RPMI8226 (cell line): ENCODE measurements around the gene TMEM218.
"Not testable (repeated sequence)": the region's sequence is repeated elsewhere in the genome, so short reads cannot be mapped to it uniquely, and the experiment has no call there.

Experiments
- DNase-seq: peaks from one replicate; pipeline ENCODE4 v3.0.0-alpha.2; 2015

Gene TMEM218

GRCh38 chr11:125128450-125128849 is 17.0 kb upstream of the TMEM218 start:
- DNase-seq = no peak

- DNase-seq = no peak
These were observed 13.2 kb upstream of the TMEM218 start for GRCh38 chr11:125124618-125124992.

- peak; percentile 65 for DNase-seq
These were observed 12.7 kb upstream of the TMEM218 start for GRCh38 chr11:125123947-125124617.

GRCh38 chr11:125123194-125123946 is 11.9 kb upstream of the TMEM218 start:
- no peak for DNase-seq

- DNase-seq = no peak
These were observed 6.0 kb upstream of the TMEM218 start for GRCh38 chr11:125117429-125117828.

- peak; percentile 40 for DNase-seq
These were observed 3.1 kb upstream of the TMEM218 start for GRCh38 chr11:125114518-125114917.

GRCh38 chr11:125112208-125112604 is 780 bp upstream of the TMEM218 start:
- no peak for DNase-seq

GRCh38 chr11:125111001-125111342 is 454 bp downstream of the TMEM218 start:
- DNase-seq = no peak

GRCh38 chr11:125110506-125110905 is 920 bp downstream of the TMEM218 start:
- DNase-seq = no peak

GRCh38 chr11:125108469-125108868 is 3.0 kb downstream of the TMEM218 start:
- no peak for DNase-seq

GRCh38 chr11:125105926-125106325 is 5.5 kb downstream of the TMEM218 start:
- DNase-seq = no peak

- DNase-seq = no peak
These were observed 8.9 kb downstream of the TMEM218 start for GRCh38 chr11:125102510-125102909.

GRCh38 chr11:125102025-125102424 is 9.4 kb downstream of the TMEM218 start:
- no peak for DNase-seq

- DNase-seq = no peak
These were observed 9.8 kb downstream of the TMEM218 start for GRCh38 chr11:125101596-125101995.

- no peak for DNase-seq
These were observed 11.3 kb downstream of the TMEM218 start for GRCh38 chr11:125100136-125100535.

- no peak for DNase-seq
These were observed 16.7 kb downstream of the TMEM218 start for GRCh38 chr11:125094731-125095130.

GRCh38 chr11:125093502-125093901 is 17.9 kb downstream of the TMEM218 start:
- no peak for DNase-seq

- no peak for DNase-seq
These were observed 18.8 kb downstream of the TMEM218 start for GRCh38 chr11:125092669-125093068.

- DNase-seq = no peak
These were observed 19.4 kb downstream of the TMEM218 start for GRCh38 chr11:125091877-125092664.

GRCh38 chr11:125091247-125091876 is 20.1 kb downstream of the TMEM218 start:
- peak; percentile 15 for DNase-seq

GRCh38 chr11:125090816-125091215 is 20.6 kb downstream of the TMEM218 start:
- DNase-seq = no peak

- not testable (repeated sequence) for DNase-seq
These were observed 21.3 kb downstream of the TMEM218 start for GRCh38 chr11:125090151-125090550.

GRCh38 chr11:125089481-125089880 is 21.9 kb downstream of the TMEM218 start:
- DNase-seq = not testable (repeated sequence)
